NCI-H526 treated with DMSO at 0.1 percent for 48 hours (cell line): Measurements from ENCODE around the gene CAGE1.

Source experiments
- DNase-seq: peaks from one replicate; lab custom pipeline; 2025; lab: John Stamatoyannopoulos, UW

The CAGE1 gene

DNA sequence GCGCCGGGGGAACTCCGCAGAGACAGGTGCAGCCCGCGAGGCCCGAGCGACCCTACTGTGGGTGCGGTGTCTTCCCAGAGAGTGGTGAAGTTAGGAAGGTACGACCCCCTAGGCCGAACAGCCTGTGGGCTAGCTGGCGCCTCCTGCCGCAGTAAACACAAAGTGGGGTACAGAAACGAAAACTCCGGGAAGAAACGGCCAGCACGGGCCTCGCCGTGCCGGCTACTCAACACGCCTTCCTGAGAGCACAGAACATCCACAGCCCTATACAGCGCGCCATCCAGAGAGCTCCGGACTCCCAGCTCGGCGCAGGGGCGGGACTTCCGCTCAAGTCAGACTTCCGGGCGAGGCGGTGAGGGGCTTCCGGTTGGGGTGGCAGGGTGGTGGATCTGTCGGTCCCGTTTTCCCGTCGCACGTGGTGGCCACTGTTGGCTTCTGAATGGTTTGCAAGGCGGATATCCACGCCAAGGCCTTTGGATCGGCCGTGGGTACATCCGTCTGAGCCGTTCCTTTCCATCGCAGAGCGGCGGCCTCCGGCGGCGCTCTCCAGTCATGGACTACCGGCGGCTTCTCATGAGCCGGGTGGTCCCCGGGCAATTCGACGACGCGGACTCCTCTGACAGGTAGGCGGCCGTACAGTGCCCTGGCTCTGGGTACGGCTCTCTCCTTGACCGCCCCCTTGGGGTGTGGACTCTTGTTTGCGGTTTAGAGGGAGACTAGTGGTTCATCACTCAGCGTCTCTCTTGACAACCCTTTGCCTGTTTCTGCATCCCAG is at the start of gene CAGE1, which contains the start of gene RIOK1:
TSS of gene CAGE1 (minus strand) at position 292 of the 775 bp plus-strand sequence. CDS start 2,569 bp downstream, outside the sequence.
TSS of gene RIOK1 (plus strand) at position 358 of the 775 bp plus-strand sequence. CDS start at position 553, 195 bp downstream.
- peak; percentile 84 for DNase-seq

DNA sequence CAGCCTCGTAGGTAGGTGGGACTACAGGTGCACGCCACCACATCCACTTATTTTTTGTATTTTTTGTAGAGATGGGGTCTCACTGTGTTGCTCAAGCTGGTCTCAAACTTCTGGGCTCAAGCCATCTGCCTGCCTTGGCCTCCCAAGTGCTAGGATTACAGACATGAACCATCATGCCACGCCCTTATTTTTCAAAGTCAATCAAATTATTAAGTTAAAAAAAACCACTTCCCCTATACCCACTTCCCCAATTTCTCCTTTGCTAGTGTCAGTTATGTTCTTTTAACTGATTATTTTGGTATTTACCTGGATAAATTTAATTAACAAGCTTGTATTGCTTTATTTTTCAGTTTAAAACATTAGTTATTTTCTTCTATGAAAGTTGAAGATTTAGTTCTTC is 49.7 kb upstream of the CAGE1 start:
- no peak for DNase-seq

DNA sequence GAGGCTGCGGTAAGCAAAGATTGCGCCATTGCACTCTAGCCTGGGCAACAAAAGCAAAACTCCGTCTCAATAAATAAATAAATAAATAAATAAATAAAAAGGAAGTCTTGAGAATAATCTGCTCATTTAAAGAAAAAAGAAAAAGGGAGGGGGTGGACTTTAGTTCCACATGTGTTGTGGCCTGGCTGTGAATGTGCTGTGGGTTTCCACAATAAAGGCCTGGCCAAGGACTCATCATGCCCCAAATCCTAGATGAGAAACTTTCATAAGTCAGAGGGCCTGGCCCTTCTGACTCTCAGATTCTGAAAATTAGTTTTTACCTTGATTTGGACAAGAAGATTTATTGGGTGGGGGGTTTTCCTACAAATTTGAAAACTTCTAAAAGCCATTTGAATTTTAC is 48.5 kb upstream of the CAGE1 start:
- no peak for DNase-seq

DNA sequence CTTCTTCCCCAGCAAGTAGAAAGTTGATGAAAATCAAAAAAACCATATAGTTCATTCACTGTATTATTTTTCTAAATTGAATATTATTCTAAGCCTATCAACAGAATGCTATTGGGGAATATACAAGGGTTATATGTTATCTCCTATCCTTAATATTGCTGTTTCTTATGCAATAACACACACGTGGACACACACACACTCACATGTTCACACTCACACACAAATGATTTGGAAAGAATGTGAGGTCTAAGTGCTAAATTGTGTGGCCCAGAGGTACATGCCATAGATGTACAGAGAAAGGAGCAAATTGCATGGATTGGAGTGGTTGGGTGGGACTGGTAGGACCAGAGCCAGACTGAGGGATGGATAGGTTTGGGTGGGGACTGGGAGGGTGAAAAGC is 45.1 kb upstream of the CAGE1 start:
- no peak for DNase-seq

DNA sequence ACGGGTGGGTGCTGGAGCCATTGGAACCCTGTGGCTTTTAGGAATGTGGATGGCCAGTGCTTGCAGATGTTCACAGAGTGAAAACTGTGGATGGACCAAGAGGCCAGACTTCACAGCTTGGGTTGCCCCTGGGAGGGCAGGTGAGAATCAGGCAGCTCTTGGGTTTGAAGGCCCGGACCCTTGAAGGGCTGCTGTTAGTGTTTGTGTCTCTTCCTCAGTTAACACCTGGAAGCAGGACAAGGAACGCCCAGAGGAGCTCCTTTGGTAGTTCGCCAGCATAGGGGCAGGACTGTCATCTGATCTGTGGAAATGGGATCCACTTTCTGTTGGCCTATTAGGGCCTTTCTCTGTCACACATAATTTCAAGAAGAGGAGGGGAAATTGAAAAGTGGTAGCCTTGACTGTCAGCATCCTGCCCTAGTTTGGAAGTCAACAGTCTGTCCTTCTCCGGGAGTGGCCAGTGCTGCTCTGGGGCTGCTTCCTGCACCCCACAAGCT is 43.6 kb upstream of the CAGE1 start:
- no peak for DNase-seq

DNA sequence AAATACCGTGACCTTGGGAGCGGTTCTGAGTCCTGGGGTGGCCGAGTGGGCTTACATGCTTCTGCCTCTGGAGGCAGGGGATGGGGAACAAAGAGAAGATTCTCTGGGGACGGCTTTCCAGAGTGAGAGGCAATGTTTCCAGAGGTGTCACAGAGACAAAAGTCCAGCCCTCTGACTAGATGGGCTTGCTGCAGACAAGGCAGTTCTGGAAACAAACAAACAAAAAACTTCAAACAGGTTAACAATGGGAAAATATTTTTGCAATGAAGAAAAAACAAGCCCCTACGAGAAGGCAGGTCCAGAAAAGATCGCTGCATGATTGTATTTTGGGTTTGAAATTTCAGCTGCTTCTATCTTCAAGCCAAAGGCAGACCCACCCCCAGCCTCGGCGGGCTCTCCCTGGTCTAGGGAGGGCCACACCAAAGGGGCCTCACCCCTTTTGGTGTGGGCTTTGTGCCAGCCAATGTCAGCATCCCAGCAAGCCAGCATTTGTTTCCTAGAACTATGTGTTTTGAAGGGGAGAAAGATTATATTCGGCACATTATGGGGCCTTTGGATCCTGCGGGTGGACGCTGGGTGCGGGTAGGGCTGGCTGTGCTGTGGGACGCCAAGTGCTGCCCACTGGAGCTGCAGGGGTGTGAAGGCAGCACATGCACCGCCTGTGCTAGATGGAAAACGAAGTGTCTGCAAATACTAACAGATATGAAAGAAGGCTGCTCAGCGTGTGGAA is 43.0 kb upstream of the CAGE1 start:
- no peak for DNase-seq

DNA sequence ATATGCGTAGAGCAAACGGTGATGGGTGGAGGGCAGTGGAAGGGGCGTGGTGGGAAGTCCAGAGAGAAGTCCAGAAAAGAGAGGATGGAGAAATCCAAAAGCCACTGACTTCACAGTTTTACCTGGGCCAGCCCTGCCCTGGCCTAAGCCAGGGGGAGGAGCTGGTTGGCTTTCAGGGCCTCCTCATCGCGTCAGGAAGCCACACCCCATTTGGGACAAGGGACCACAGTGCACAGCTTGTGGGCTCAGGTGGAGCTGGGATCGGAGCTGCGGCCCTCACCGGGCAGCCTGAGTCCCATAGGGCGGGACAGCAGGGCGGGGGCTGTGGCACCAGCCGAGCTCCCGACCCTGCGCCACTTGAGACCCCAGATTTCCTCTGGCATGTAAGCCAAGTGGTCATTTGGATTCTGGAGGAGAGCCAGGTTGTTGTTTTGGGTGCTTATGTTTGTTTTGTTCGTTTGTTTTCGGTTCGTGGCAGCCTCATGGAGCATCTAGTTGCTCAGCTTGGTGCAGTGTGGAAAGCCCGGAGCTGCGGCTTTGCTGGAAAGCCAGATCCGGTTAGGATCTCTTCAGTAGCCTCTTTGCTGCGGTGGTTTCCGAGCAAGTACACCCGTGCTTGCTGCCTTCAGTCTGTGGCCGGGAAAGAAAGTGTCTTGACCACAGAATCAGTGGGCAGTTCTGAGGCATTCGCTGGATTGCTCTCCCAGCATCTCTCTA is 42.3 kb upstream of the CAGE1 start:
- no peak for DNase-seq

DNA sequence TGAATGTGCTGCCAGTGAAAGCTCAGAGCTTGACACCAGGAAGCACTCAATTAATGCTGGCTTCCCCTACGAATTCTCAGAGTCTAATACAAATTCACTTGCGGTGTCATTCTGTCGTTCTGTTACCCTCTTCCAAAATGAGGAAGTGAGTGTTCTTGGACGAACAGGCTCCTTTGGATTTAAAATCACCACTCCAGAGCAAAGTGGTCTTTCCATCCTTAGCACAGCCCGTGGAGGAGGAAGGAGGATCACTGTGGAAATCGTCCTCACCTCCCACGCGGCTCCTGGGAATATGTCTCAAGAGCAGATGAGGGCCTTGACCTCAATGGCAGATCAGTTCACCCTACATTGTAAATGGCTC is 41.8 kb upstream of the CAGE1 start:
- DNase-seq: no peak

DNA sequence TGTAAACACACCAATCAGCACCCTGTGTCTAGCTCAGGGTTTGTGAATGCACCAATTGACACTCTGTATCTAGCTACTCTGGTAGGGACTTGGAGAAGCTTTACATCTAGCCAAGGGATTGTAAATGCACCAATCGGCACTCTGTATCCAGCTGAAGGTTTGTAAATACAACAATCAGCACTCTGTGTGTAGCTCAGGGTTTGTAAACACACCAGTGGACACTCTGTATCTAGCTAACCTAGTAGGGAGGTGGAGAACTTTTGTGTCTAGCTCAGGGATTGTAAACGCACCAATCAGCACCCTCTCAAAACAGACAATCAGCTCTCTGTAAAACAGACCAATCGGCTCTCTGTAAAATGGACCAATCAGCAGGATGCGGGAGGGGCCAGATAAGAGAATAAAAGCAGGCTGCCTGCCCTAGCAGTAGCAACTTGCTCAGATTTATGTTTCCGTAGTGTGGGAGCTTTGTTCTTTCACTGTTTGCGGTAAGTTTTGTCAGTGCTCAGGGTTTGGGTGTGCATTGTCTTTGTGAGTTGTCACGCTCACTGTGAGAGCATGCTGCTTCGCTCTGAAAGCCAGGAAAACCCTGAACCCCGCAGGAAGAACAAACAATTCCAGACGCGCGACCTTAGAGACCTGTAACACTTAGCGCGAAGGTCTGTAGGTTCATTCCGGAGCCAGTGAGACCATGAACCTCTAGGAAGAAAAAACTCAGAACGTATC is 37.1 kb upstream of the CAGE1 start:
- DNase-seq: no peak

DNA sequence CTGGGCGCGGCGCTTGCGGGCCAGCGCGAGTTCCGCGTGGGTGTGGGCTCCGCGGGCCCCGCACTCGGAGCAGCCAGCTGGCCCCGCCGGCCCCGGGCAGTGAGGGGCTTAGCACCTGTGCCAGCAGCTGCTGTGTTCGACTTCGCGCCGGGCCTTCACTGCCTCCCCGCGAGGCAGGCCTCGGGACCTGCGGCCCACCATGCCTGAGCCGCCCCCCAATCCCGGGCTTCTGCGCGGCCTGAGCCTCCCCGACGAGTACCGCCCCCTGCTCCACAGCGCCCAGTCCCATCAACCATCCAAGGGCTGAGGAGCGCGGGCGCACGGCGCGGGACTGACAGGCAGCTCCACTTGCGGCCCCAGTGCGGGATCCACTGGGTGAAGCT is 36.3 kb upstream of the CAGE1 start:
- no peak for DNase-seq

DNA sequence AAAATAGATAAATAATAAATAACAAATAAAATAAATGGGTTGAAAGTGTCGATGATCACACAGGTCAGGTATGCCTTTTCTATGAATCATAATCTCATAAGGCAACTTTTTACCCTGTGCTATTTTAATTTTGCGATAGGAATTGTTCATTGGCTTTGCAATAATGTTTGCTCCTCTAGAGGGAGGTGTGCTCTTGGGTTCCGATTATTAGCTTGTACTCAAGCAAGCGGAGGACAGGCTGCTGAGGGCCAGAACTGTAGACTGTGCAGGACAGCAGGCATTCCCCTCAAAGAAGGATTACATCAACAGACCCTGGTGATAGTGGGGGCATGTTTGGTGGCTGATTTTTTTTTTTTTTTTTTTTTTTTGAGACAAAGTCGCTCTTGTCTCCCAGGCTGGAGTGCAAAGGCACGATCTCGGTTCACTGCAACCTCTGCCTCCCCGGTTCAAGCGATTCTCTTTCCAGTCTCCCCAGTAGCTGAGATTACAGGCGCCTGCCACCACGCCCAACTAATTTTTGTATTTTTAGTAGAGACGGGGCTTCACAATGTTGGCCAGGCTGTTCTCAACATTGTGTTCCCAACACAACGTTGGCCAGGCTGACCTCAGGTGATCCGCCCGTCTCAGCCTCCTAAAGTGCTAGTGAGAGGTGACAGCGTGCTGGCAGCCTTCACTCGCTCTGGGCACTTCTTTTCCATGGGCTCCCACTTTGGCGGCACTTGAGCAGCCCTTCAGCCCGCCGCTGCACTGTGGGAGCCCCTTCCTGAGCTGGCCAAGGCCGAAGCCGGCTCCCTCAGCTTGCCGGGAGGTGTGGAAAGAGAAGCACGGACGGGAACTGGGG is 35.6 kb upstream of the CAGE1 start:
- peak; percentile 40 for DNase-seq

DNA sequence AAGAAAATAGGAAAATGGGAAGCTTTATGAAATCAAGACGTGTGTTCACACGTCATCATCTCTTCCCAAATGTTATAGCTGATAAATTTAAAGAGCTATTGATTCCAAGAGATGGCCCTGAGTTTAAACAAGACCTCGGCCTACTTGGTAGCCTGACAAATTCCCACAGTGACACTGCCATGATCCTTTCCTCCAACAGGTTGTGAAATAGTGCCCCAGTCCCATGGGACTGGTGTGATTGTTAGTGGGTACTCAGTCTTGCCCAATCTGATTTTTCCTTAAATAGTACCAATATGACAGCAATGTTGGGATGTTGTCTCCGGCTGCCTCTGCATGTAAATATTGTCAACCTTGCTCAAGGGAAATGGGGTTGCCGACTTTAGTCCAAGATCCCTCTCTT is 34.5 kb upstream of the CAGE1 start:
- DNase-seq: no peak

DNA sequence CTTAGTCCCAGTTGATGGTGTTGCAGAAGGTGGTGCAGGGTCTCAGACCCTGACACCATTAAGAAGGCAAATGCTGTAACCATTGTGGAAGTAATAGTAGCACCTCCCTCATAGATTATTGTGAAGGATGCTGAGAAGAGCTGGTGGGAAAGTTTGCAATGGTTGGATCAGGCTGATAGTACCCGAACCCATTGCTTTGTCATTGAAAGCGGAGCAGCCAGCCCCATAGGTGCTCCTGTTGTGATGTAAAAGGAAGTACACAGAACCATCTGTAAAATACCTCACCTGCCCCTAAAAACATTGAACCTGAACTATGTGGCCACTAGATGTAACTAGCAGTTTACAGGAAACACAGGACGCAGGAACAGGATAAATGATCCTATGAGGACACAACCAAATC is 31.5 kb upstream of the CAGE1 start:
- DNase-seq: no peak

DNA sequence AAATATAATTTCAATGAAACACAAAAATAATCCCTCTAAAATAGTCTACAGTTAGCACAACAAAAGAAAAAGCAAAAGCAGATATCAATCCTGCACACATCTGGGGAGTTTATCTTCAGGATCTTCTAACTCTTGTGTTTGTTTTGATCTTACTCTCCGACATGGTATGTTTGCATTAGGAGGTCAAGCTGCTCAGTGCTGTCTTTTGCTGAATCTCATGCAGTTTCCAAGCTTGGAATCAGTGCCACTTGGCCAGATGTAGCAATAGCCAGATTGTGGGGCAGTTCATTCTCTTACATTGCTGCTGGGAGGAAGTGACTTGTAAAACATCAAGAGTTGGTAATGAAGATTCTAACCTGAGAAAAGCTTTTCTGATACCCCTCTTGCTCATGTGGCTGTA is 29.5 kb upstream of the CAGE1 start:
- no peak for DNase-seq

DNA sequence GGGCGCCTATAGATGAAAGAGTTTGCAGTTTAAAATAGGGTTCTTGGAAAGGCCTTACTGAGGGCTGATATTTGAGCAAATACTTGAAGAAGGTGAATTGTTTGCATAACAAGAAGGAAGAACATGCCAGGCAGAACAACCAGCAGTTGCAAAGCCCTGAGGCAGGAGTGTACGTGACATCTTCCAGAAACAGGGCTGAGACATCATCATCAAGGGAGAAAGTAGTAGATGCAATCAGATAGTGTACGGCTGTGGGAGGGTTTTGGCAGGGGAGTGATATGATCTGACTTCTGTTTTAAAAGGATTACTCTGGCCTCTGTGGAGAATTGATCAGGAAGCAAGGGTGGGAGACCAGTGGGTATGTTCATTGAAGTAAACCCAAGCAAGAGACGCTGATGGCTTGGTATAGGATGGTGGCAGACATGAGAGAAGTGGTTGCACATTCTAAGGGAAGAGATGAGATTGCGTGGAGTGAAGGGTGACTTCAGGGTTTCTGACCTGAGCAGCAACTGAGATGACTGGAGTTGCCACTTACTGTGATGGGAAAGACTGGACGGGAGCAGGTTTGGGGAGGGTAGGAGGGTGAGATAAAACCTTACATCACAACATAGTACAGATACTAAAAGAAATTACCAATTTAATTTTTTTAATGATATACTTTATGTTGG is 28.8 kb upstream of the CAGE1 start:
- DNase-seq: no peak

DNA sequence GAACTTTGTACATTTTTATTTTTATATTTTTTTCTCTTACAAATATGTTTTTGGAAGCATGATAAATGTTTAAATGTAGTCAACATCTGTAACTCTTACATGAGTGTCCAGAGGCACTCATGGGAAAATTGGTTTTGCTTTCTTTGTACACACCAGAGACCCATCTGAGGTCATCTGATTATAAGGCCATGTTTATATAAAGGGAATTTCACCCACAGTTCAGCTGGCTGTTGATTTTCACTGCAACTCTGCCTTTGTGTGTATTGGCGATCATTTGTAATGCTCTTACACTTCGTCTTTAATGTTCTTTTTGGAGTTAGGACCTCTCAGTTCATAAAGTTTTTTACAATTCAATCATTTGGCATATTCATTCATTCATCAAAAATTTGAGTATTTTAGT is 28.1 kb upstream of the CAGE1 start:
- no peak for DNase-seq

DNA sequence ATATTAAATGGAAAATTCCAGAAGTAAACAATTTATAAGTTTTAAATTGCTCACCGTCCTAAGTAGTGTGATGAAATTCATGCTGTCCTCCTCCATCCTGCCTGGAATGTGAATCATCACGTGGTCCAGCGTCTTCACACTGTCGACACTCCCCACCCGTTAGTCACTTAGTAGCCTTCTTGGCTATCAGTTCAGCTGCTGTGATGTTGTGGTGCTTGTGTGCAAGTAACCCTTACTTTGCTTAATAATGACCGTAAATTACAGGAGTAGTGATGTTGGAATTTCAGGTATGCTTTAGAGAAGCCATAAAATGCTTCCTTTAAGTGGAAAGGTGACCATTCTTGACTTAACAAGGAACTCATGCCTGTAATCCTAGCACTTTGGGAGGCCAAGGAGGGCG is 25.3 kb upstream of the CAGE1 start:
- no peak for DNase-seq

DNA sequence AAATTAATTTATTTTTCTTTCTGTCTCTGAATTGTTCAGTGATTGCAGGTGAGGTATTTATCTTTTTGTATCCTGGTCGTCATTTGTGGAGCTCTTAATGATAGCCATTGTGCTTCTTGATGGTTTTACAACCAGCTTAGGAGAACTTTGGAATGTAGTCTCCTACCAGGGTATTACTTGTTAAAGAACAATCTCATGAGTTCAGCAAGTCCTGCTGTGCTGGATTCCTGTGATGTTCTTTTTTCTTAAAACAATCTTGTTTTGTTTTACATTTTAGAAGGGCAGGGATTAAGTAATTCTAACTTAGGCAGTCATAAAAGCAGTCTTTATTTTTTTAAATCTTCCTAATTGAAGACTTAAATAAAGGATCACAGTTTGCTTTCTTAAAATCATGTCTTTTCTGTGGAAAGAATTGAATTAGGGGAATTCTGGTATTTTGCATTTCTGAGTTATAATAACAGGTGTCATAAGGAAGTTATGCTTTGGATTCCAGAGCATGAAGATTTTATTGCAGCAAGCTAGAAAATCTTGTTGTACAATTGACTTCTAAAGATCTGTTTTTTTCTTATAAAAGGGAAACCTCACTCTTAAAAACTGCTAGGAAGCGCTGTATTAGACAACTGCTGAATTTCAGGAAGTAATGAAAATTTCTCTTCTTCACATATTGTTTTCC is 23.7 kb upstream of the CAGE1 start:
- DNase-seq: no peak

DNA sequence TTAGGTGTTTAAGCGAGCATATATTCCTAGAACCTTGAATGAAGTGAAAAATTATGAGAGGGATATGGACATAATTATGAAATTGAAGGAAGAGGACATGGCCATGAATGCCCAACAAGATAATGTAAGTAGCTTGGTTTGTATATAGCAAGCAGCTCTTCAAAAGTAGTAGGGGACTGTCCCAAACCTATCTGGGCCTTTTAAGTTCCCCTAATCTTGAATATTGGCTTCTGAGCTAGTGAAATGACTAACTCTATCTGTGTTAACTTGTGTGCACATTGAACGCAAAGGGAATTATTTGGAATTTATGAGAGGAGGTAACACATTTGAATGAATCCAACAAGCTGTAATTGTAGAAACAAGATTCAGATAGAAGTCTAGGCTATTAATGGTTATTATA is 21.8 kb upstream of the CAGE1 start:
- DNase-seq: no peak

DNA sequence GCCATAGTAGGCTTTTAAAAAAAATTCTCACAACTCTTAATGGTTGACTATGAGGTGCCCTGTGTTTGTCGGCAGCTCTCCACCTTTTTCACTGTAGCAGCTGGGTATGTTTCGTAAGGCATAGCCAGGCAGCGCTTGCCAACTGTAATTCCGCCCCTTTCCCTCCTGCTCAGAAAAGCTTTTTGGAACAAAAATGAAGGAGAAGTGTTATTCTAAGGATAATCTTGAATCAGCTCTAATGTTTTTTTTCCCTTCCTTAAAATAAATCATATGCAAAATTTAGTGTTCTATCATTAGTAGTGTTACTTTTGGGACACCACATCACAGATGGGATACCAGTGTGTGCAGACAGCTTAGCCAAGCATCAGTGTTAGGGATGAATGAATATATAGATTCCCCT is 21.3 kb upstream of the CAGE1 start:
- DNase-seq: no peak
